Breast epithelium (tissue), 3 donors: Measurements from ENCODE around the gene WWOX.

Experiments used
- CTCF ChIP-seq, 3 donors: fragments of 450-650 bp; IDR thresholded peaks; one replicate each; pipeline ENCODE4 v1.5.1; 2016 to 2017; ENCODE audit warnings: antibody characterized with exemption in 3 of 3, mild to moderate bottlenecking in 3 of 3, moderate library complexity in 3 of 3
- POLR2A ChIP-seq: fragments of 450-650 bp; IDR thresholded peaks from one replicate; pipeline ENCODE4 v1.6.1; 2016; ENCODE audit warnings: antibody characterized with exemption, mild to moderate bottlenecking, moderate library complexity

GRCh38 chr16:79114759-79115158 is 1015.3 kb downstream of the WWOX start:
- no peak for TF ChIP-seq POLR2A
- no peak for TF ChIP-seq CTCF (IDR thresholded peaks at IDR 0.05)
